DND-41 (cell line): ENCODE measurements around the gene RAD51B.

ENCODE experiments used
- ATAC-seq: fragments of 200-7000 bp; cut with Tn5 transposase; 3 replicates; pipeline ENCODE4 v1.9.1; 2021; ENCODE audit warnings: low read depth; ENCODE audit not compliant: insufficient read depth
- DNase-seq: peaks from one replicate; pipeline ENCODE4 v3.0.0-alpha.2; 2020
- H2AFZ ChIP-seq: 2 replicates; pipeline ENCODE4 v1.6.0; 2012; ENCODE audit warnings: low read depth, low read length
- H3K27ac ChIP-seq: 2 replicates; pipeline ENCODE4 v1.5.1; 2012; ENCODE audit warnings: low read length, inconsistent platforms
- H3K27me3 ChIP-seq: fragments of 200-600 bp; sonication (generic); 2 replicates; pipeline ENCODE4 v1.6.0; 2012; ENCODE audit warnings: low read length, mild to moderate bottlenecking, inconsistent platforms; ENCODE audit not compliant: insufficient read depth, poor library complexity
- H3K36me3 ChIP-seq: 2 replicates; pipeline ENCODE4 v1.5.1; 2012; ENCODE audit warnings: low read length, inconsistent platforms; ENCODE audit not compliant: insufficient read depth
- H3K4me1 ChIP-seq: 2 replicates; pipeline ENCODE4 v1.5.1; 2012; ENCODE audit warnings: mild to moderate bottlenecking, low read length; ENCODE audit not compliant: insufficient read depth
- H3K4me2 ChIP-seq: 2 replicates; pipeline ENCODE4 v1.6.0; 2012; ENCODE audit warnings: mild to moderate bottlenecking, moderate library complexity, low read length, inconsistent platforms; ENCODE audit not compliant: insufficient read depth
- H3K4me3 ChIP-seq, 2 experiments: fragments of 200-600 bp in 1 of 2; shearing (Covaris generic) in 1 of 2; 2 replicates each; pipeline ENCODE4 v1.5.1; 2012 to 2016; ENCODE audit warnings: inconsistent platforms in 2 of 2, low read length in 2 of 2, mild to moderate bottlenecking in 2 of 2, low read depth in 1 of 2, moderate library complexity in 1 of 2
- H3K79me2 ChIP-seq: 2 replicates; pipeline ENCODE4 v1.6.0; 2012; ENCODE audit warnings: low read length, inconsistent platforms; ENCODE audit not compliant: insufficient read depth
- H3K9ac ChIP-seq: 2 replicates; pipeline ENCODE4 v1.6.0; 2012; ENCODE audit warnings: low read depth, mild to moderate bottlenecking, inconsistent platforms, low read length, moderate library complexity
- H3K9me3 ChIP-seq: 2 replicates; pipeline ENCODE4 v1.5.1; 2012; ENCODE audit warnings: low read length, moderate library complexity, mild to moderate bottlenecking, inconsistent platforms; ENCODE audit not compliant: insufficient read depth, severe bottlenecking
- H4K20me1 ChIP-seq: 2 replicates; pipeline ENCODE4 v1.6.0; 2012; ENCODE audit warnings: low read length; ENCODE audit not compliant: insufficient read depth
- CTCF ChIP-seq: IDR thresholded peaks from 2 replicates; pipeline ENCODE4 v1.5.1; 2012; ENCODE audit warnings: borderline replicate concordance, low read length, moderate library complexity, mild to moderate bottlenecking; ENCODE audit not compliant: poor library complexity, severe bottlenecking; ENCODE audit errors: extremely low read depth
- EZH2 ChIP-seq: IDR thresholded peaks from 3 replicates; pipeline ENCODE4 v1.6.1; 2012; ENCODE audit warnings: borderline replicate concordance, low read depth, mild to moderate bottlenecking, moderate library complexity, low read length, inconsistent platforms; ENCODE audit not compliant: severe bottlenecking

The RAD51B gene

GRCh38 chr14:67785270-67786109 lies 34.1 kb upstream of the RAD51B start:
- no peaks in the 10 kb centered on the region for H4K20me1 ChIP-seq
- no peak overlapping the region for H3K9ac ChIP-seq
- ATAC-seq = no peak
- no peak overlapping the region for H2AFZ ChIP-seq
- H3K27ac ChIP-seq = no peak overlapping the region
- no peaks in the 10 kb centered on the region for H3K9me3 ChIP-seq
- no peak for TF ChIP-seq CTCF
- TF ChIP-seq EZH2 = no peak
- peaks cover 92% of the 10 kb centered on the region for H3K36me3 ChIP-seq
- no peaks in the 10 kb centered on the region for H3K27me3 ChIP-seq
- no peak overlapping the region for H3K4me2 ChIP-seq
- H3K4me3 ChIP-seq = no peak overlapping the region
- DNase-seq = no peak
- H3K79me2 ChIP-seq = no peaks in the 10 kb centered on the region
- no peaks in the 10 kb centered on the region for H3K4me1 ChIP-seq

GRCh38 chr14:67787673-67788072 lies 31.9 kb upstream of the RAD51B start:
- no peak overlapping the region for H2AFZ ChIP-seq

GRCh38 chr14:67798731-67799130 lies 20.8 kb upstream of the RAD51B start:
- Histone ChIP-seq H3K27me3 (no peaks in the 10 kb centered on the region), H3K9me3 (no peaks in the 10 kb centered on the region), H3K27ac (no peak overlapping the region), H3K4me2 (no peak overlapping the region), H3K36me3 (peaks cover 71% of the 10 kb centered on the region), H3K79me2 (no peaks in the 10 kb centered on the region), H2AFZ (no peak overlapping the region), H3K4me3 (no peak overlapping the region), H3K9ac (no peak overlapping the region), H4K20me1 (no peaks in the 10 kb centered on the region), H3K4me1 (no peaks in the 10 kb centered on the region)
- no peak for DNase-seq
- no peak for ATAC-seq
- TF ChIP-seq EZH2 = no peak
- TF ChIP-seq CTCF = no peak

More at GRCh38 chr14:67787673-67788072, 31.9 kb upstream of the RAD51B start:
- ATAC-seq = no peak
- peaks cover 78% of the 10 kb centered on the region for H3K36me3 ChIP-seq
- H3K27ac ChIP-seq = no peak overlapping the region
- no peak overlapping the region for H3K9ac ChIP-seq
- H3K79me2 ChIP-seq = no peaks in the 10 kb centered on the region
- H3K4me3 ChIP-seq = no peak overlapping the region
- no peaks in the 10 kb centered on the region for H4K20me1 ChIP-seq
- TF ChIP-seq CTCF (no peak), EZH2 (no peak)
- H3K9me3 ChIP-seq = no peaks in the 10 kb centered on the region
- no peak overlapping the region for H3K4me2 ChIP-seq
- H3K4me1 ChIP-seq = no peaks in the 10 kb centered on the region
- DNase-seq = no peak
- no peaks in the 10 kb centered on the region for H3K27me3 ChIP-seq
